Neural cell (in vitro differentiated cells): ENCODE data around the gene DUS2. TPM values are rescaled to one million over a fixed set of nuclear protein-coding genes. Genes with fewer than 3 reads are reported as not detected.
"Not testable (repeated sequence)": the region's sequence is repeated elsewhere in the genome, so short reads cannot be mapped to it uniquely, and the experiment has no call there.

Source experiments
- H2AFZ ChIP-seq: fragments of 200-600, 300-800 bp; sonication (generic), shearing (Covaris generic); 2 replicates; pipeline ENCODE4 v1.6.0; 2014; ENCODE audit warnings: low read depth, mild to moderate bottlenecking, antibody characterized with exemption, low read length, moderate library complexity
- H3F3A ChIP-seq: fragments of 200-600 bp; shearing (Covaris generic); 2 replicates; pipeline ENCODE4 v1.6.1; 2016; ENCODE audit warnings: mild to moderate bottlenecking, moderate library complexity, mixed read lengths, antibody characterized with exemption, low read length; ENCODE audit not compliant: insufficient read depth, poor library complexity, severe bottlenecking
- H3K27ac ChIP-seq: fragments of 200-600, 300-800 bp; sonication (generic), shearing (Covaris generic); 2 replicates; pipeline ENCODE4 v1.5.1; 2014; ENCODE audit warnings: mild to moderate bottlenecking, low read length, moderate library complexity
- H3K27me3 ChIP-seq: fragments of 300-800, 200-600 bp; sonication (generic), shearing (Covaris generic); 2 replicates; pipeline ENCODE4 v1.6.0; 2014; ENCODE audit warnings: mild to moderate bottlenecking, low read depth, low read length, moderate library complexity; ENCODE audit not compliant: insufficient read depth
- H3K36me3 ChIP-seq: fragments of 300-800, 200-600 bp; sonication (generic), shearing (Covaris generic); 2 replicates; pipeline ENCODE4 v1.5.1; 2014; ENCODE audit warnings: mild to moderate bottlenecking, antibody characterized with exemption, low read length, moderate library complexity; ENCODE audit not compliant: insufficient read depth
- H3K4me2 ChIP-seq: fragments of 300-800, 200-600 bp; sonication (generic), shearing (Covaris generic); 2 replicates; pipeline ENCODE4 v1.6.0; 2014; ENCODE audit warnings: mild to moderate bottlenecking, low read length
- H3K4me3 ChIP-seq: fragments of 300-800, 200-600 bp; sonication (generic), shearing (Covaris generic); 2 replicates; pipeline ENCODE4 v1.5.1; 2014; ENCODE audit warnings: mild to moderate bottlenecking, low read length, moderate library complexity
- H3K79me2 ChIP-seq: fragments of 200-600 bp; shearing (Covaris generic); replicated peaks from 2 replicates; pipeline ENCODE4 v1.6.0; 2014; ENCODE audit warnings: mild to moderate bottlenecking, low read length, moderate library complexity; ENCODE audit not compliant: insufficient read depth
- H3K9ac ChIP-seq: fragments of 300-800, 200-600 bp; sonication (generic), shearing (Covaris generic); 2 replicates; pipeline ENCODE4 v1.6.1; 2016; ENCODE audit warnings: mild to moderate bottlenecking, low read length, mixed read lengths
- H3K9me2 ChIP-seq: fragments of 200-600 bp; shearing (Covaris generic); 2 replicates; pipeline ENCODE4 v1.6.1; 2016; ENCODE audit warnings: mild to moderate bottlenecking, low read length, mixed read lengths; ENCODE audit not compliant: insufficient read depth
- H3K9me3 ChIP-seq: fragments of 200-600, 300-800 bp; sonication (generic), shearing (Covaris generic); 2 replicates; pipeline ENCODE4 v1.6.1; 2016; ENCODE audit warnings: mild to moderate bottlenecking, mixed run types, low read length, moderate library complexity, mixed read lengths
- H4K20me1 ChIP-seq: fragments of 200-600 bp; shearing (Covaris generic); 2 replicates; pipeline ENCODE4 v1.6.1; 2016; ENCODE audit warnings: mild to moderate bottlenecking, mixed run types; ENCODE audit not compliant: insufficient read depth
- CTCF ChIP-seq: fragments of 450-650 bp; IDR thresholded peaks from 2 replicates; pipeline ENCODE4 v1.5.1; 2014; ENCODE audit warnings: antibody characterized with exemption, mild to moderate bottlenecking, moderate library complexity; ENCODE audit not compliant: poor library complexity, severe bottlenecking
- EP300 ChIP-seq: fragments of 450-650 bp; conservative IDR thresholded peaks from 2 replicates; pipeline ENCODE4 v1.6.1; 2014; ENCODE audit warnings: antibody characterized with exemption, mild to moderate bottlenecking, moderate library complexity; ENCODE audit not compliant: poor library complexity, severe bottlenecking
- EZH2 ChIP-seq: fragments of 200-600, 300-800 bp; shearing (Covaris generic), sonication (generic); IDR thresholded peaks from 2 replicates; pipeline ENCODE4 v1.6.1; 2014; ENCODE audit warnings: antibody characterized with exemption, low read length, borderline replicate concordance, mild to moderate bottlenecking; ENCODE audit not compliant: insufficient read depth, poor library complexity, severe bottlenecking
- MXI1 ChIP-seq: fragments of 450-650 bp; conservative IDR thresholded peaks from 2 replicates; pipeline ENCODE4 v1.6.1; 2014; ENCODE audit warnings: antibody characterized with exemption, mild to moderate bottlenecking; ENCODE audit not compliant: poor library complexity, severe bottlenecking
- POLR2AphosphoS5 ChIP-seq: IDR thresholded peaks from 2 replicates; pipeline ENCODE4 v1.6.1; 2012
- RAD21 ChIP-seq: fragments of 450-650 bp; conservative IDR thresholded peaks from 2 replicates; pipeline ENCODE4 v1.6.1; 2014; ENCODE audit warnings: antibody characterized with exemption, mild to moderate bottlenecking, moderate library complexity
- REST ChIP-seq: IDR thresholded peaks from 2 replicates; pipeline ENCODE4 v1.6.1; 2012; ENCODE audit warnings: borderline replicate concordance
- SMC3 ChIP-seq: fragments of 450-650 bp; conservative IDR thresholded peaks from 2 replicates; pipeline ENCODE4 v1.6.1; 2014; ENCODE audit warnings: antibody characterized with exemption, mild to moderate bottlenecking, moderate library complexity; ENCODE audit not compliant: poor library complexity
- TAF1 ChIP-seq: IDR thresholded peaks from 2 replicates; pipeline ENCODE4 v1.6.1; 2012; ENCODE audit warnings: low read depth
- polyA plus RNA-seq: library from polyadenylated mRNA; depleted of rRNA; stranded (reverse); fragments of >200 nt; gene quantifications from 2 replicates; pipeline ENCODE4 v1.2.3, GENCODE V29; 2014

Gene DUS2
- polyA plus RNA-seq, 1 donor from 2014 or later, result 22.4 TPM

- Histone ChIP-seq H3K36me3 (no peaks in the 10 kb centered on the region), H3K27ac (no peak overlapping the region), H3K79me2 (peaks cover 73% of the 10 kb centered on the region), H3K9me2 (no peaks in the 10 kb centered on the region), H4K20me1 (no peaks in the 10 kb centered on the region), H3K9me3 (no peaks in the 10 kb centered on the region), H3K9ac (no peak overlapping the region), H3K27me3 (no peaks in the 10 kb centered on the region), H3F3A (no peaks in the 10 kb centered on the region), H3K4me3 (no peak overlapping the region), H3K4me2 (no peak overlapping the region), H2AFZ (no peak overlapping the region)
- no peak for TF ChIP-seq TAF1
Measured at GRCh38 chr16:68090533-68090932, 67.4 kb downstream of the DUS2 start.

- no peak overlapping the region for H2AFZ ChIP-seq
- no peaks in the 10 kb centered on the region for H3F3A ChIP-seq
- no peaks in the 10 kb centered on the region for H3K36me3 ChIP-seq
- no peaks in the 10 kb centered on the region for H3K9me2 ChIP-seq
- H3K9me3 ChIP-seq, result no peaks in the 10 kb centered on the region
- H3K27ac ChIP-seq, result no peak overlapping the region
- no peak overlapping the region for H3K9ac ChIP-seq
- H3K79me2 ChIP-seq, result peaks cover 84% of the 10 kb centered on the region
- H3K27me3 ChIP-seq, result no peaks in the 10 kb centered on the region
- H4K20me1 ChIP-seq, result no peaks in the 10 kb centered on the region
- no peak overlapping the region for H3K4me3 ChIP-seq
- no peak for TF ChIP-seq CTCF
- TF ChIP-seq RAD21, result no peak
- no peak for TF ChIP-seq EZH2
- TF ChIP-seq EP300, result no peak
- no peak for TF ChIP-seq TAF1
- no peak for TF ChIP-seq MXI1
- TF ChIP-seq SMC3, result no peak
- no peak for TF ChIP-seq REST
- no peak for TF ChIP-seq POLR2AphosphoS5
- no peak overlapping the region for H3K4me2 ChIP-seq
Measured at GRCh38 chr16:68091380-68092261, 68.5 kb downstream of the DUS2 start.

- not testable (repeated sequence) for H3K9ac ChIP-seq, H3K27ac ChIP-seq, H4K20me1 ChIP-seq, H3K4me2 ChIP-seq, H3F3A ChIP-seq, H3K9me2 ChIP-seq, H3K36me3 ChIP-seq, H2AFZ ChIP-seq, H3K4me3 ChIP-seq, H3K27me3 ChIP-seq, H3K9me3 ChIP-seq
- H3K79me2 ChIP-seq, result peaks cover 90% of the 10 kb centered on the region
Measured at GRCh38 chr16:68092275-68092674, 69.2 kb downstream of the DUS2 start.
